ENCODE results near the gene SPDEF. TPM values are rescaled to one million over a fixed set of nuclear protein-coding genes. Genes with fewer than 3 reads are reported as not detected.

SPDEF gene
- total and polyA plus RNA-seq, 10 of the 15 experiments (the other 5 are each of a cell fraction or from before 2014, with no cell fraction given), result not detected

- H3K9ac ChIP-seq (ENCODE audit: control insufficient read depth, insufficient read depth, low read length), result no peak overlapping the region
- 85% methylated on average over 10 of the region's 10 CpGs for WGBS (ENCODE audit: insufficient coverage, insufficient replicate concordance, low lambda C conversion rate, missing lambda C conversion rate)
Measured at GRCh38 chr6:34574647-34575293, 18.6 kb upstream of the SPDEF start.

More at GRCh38 chr6:34574647-34575293, 18.6 kb upstream of the SPDEF start:
- TF ChIP-seq CHD2 (IDR thresholded peaks at IDR 0.05; ENCODE audit: borderline replicate concordance, low read depth, low read length) (no peak), MLLT1 (IDR thresholded peaks at IDR 0.05) (no peak), HDAC6 (IDR thresholded peaks at IDR 0.05; ENCODE audit: unreplicated experiment) (no peak), NR2C1 (IDR thresholded peaks at IDR 0.05) (no peak), SIN3A (IDR thresholded peaks at IDR 0.05; ENCODE audit: low read depth, low read length) (no peak), ZBTB4 (CRISPR knock-in tag; IDR thresholded peaks at IDR 0.05) (no peak), SMC3 (IDR thresholded peaks at IDR 0.05; ENCODE audit: borderline replicate concordance, low read length) (no peak), BCL3 (IDR thresholded peaks at IDR 0.05; ENCODE audit: borderline replicate concordance, insufficient read depth, low read depth, low read length, poor library complexity, severe bottlenecking) (peak; percentile 8), POLR2A (IDR thresholded peaks at IDR 0.05; ENCODE audit: low read depth, low read length) (peak; percentile 26; the same call in 1 of the 2 replicates)
- H3K9me3 ChIP-seq (replicated peaks; ENCODE audit: control insufficient read depth, insufficient read depth, low read length), result no peaks in the 10 kb centered on the region
- H3K27me3 ChIP-seq (replicated peaks in 1 of 2; ENCODE audit: control insufficient read depth in 2 of 2, insufficient read depth in 2 of 2, low read length in 1 of 2), result no peaks in the 10 kb centered on the region
- SMC1A ChIA-PET (ENCODE audit: uncharacterized antibody, unreplicated experiment), result interaction anchor here (1.1 to 1.7 kb wide), 3 partner anchors 16 to 190 kb away, joined by 3 to 4 read pairs (median 3); no protein-coding TSS in a partner anchor
- no peaks in the 10 kb centered on the region for H3K79me2 ChIP-seq (ENCODE audit: control insufficient read depth, insufficient read depth, low read length)
- no peaks in the 10 kb centered on the region for H3K4me1 ChIP-seq (ENCODE audit: control insufficient read depth, insufficient read depth, low read length)
- DNase-seq (ENCODE audit: low read depth, low spot score) (no peak), FAIRE-seq (no peak), ATAC-seq (no peak)
- H3K4me2 ChIP-seq (ENCODE audit: control insufficient read depth, insufficient read depth), result no peak overlapping the region
- no peaks in the 10 kb centered on the region; the same call in 1 of the 2 replicates for H4K20me1 ChIP-seq (ENCODE audit: control insufficient read depth, insufficient read depth)
- POLR2A ChIA-PET, result no interaction called here
- H3K27ac ChIP-seq (ENCODE audit: control insufficient read depth, insufficient read depth), result no peak overlapping the region
- RAD21 ChIA-PET (ENCODE audit: unreplicated experiment), result no interaction called here
- in situ Hi-C loops (cut with MboI), result no loop called here
- CTCF ChIA-PET, result interaction anchor here (1.2 to 1.4 kb wide), 2 partner anchors 35 to 115 kb away, joined by 3 to 4 read pairs; no protein-coding TSS in a partner anchor
- intact Hi-C loops (cut with micrococcal nuclease; ENCODE audit: unreplicated experiment), result no loop called here
- H3K4me3 ChIP-seq, result no peak overlapping the region
- BruUV-seq (replicated peaks), result no TSS peak
- H2AFZ ChIP-seq (ENCODE audit: control insufficient read depth, low read depth, low read length), result no peak overlapping the region
- no peaks in the 10 kb centered on the region for H3K36me3 ChIP-seq (ENCODE audit: control insufficient read depth in 2 of 2, insufficient read depth in 2 of 2, low read length in 1 of 2)

All from GM12878 (cell line).